Stimulated activated CD8-positive, alpha-beta memory T cell treated with anti-CD3 and anti-CD28 coated beads, Interleukin-12 subunit alpha, Interleukin-12 subunit beta, amount 100 ng/mL, for 4 hours (primary cell): ENCODE results near the gene CCNY.

Experiments
- DNase-seq: peaks from one replicate; pipeline ENCODE4 v3.0.0-alpha.2; 2020; ENCODE audit warnings: low read depth

The CCNY gene

DNA sequence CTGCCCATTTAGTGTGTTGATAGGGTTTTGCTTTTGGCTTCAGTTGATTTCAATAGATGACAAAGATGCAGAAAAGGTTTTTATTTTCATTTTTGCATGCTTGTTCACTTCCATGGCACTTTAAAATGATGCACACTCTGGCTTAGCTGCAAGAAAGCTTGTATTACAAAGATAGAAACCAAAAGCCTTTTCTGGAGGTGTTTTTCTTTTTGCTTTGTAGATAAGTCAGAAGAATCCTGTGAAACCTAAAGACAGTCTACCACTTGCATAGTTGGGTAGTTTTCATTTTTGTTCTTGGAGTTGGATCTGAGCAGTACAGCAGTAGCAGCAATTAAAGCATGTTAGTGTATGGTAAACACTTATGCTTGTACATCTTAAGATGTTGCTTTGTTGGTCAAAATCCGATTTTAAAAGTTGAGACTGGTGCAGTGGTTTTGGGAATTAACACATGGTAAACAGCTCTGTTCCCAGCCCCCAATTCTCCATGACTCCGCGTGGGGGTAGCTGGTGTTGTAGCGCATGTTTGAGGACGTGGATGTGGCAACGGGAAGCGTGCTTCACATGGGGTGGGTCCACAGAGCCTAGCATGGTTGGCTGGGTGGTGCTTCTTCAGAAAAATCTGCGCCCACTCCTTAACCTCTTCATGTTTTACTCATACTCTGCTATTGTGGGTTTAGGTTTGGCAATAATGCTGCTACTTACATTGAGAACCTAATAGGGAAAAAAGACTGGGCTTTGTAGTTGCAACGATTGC is 19.8 kb downstream of the CCNY start:
- no peak for DNase-seq

DNA sequence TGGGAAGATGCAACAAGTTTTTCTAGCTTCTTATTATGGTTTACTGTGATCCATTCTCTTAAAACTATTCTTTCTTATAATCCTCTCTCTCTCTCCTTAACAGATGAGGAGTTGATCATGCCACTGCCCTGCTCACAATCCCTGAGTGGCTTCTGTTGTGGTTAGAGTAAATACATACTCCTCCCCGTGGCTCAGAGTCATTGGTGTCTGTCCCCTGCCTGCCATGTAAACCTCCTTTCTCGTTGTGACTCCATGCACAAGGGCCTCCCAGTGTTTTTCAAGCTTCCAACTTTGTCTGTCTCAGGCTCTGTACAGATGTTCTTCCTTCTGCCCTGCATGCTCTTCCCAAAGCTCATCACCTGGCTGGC is 20.4 kb downstream of the CCNY start:
- no peak for DNase-seq

DNA sequence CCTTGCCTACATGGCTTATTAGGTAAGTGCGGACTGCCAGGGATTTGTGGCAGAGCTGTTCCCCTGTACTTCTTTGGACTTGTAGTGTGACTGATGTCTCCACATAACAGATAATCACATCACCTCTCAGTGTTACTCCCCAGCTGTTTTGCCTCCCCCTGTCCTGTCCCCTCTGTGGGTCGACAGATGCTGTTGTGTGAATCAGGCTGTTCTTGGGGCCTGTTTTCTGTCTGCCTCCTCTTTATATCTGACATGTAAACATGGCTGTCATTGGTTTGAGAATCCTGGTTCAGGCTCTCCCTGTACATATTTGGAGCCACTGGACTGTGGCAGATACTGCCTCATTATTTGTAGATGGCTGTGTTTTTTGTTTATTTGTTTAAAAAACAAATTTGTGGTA is 22.7 kb downstream of the CCNY start:
- DNase-seq, result no peak

DNA sequence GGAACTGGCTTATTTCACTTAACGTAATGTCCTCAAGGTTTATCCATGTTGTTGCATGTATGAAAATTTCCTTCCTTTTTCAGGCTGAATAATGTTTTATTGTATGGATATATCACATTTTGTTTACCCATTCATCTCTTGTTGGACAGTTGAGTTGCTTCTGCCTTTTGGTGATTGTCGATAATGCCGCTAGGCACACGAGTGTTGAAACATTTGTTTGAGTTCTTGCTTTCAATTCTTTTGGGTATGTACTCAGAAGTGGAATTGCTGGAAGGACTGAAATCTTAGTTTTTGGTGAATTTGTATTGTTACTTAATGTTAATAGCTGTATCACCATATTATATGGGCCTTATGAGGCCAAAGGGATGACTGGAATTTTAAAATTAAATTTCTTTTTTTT is 23.6 kb downstream of the CCNY start:
- no peak for DNase-seq

DNA sequence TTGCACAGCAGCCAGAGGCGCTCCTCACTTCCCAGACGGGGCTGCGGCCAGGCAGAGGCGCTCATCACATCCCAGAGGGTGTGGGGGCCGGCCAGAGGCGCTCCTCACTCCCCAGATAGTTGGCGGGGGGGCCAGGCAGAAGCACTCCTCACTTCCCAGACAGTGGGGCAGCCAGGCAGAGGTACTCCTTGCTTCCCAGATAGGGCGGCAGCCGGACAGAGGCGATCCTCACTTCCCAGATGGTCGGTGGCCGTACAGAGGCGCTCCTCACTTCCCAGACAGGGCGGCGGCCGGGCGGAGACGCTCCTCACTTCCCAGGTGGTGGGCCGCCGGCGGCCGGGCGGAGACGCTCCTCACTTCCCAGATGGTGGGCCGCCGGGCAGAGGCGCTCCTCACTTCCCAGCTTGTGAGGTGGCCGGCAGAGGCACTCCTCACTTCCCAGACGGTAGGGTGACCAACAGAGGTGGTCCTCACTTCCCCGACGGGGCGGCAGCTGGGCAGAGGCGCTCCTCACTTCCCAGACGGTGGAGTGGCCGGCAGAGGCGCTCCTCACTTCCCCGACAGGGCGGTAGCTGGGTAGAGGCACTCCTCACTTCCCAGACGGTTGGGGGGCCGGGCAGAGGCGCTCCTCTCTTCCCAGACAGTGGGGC is 26.5 kb downstream of the CCNY start:
- no peak for DNase-seq

DNA sequence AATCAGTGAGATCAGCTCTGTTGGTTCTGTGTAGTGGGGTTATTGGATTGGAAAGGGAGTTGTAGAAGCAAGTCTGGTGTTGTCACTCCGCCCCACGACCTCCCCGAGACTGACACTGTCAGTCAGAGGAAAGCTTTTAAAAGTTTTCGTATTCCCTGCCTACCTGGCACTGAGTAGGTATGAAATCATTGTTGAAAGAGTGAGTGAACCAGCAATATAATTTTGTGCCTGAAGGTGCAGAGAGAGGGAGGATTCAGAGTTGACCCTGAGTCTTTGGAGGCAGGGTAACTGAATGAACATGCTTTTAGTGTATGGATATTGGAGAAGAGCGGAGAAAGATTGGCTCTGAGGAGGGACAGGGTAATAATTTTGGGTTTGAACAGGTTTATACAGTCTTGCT is 27.3 kb downstream of the CCNY start:
- DNase-seq, result no peak

DNA sequence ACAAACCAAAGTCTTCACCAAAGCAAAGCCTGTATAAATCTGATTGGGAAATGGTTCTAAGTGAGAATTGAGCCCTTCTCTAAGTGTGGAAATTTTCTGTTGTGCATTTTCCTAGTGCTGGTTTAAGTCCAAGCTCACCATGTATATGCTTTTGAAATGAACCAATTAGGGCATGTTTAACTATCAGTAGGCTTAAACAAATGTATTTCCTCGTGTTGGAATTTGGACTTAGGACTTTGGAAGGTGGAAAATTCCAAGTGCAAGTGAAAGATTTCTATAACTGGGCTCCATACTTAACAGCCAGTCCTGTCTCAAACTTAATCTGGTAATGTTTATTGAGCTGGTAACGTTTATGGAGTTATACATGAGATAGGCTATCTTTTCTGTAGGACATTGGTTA is 28.5 kb downstream of the CCNY start:
- no peak for DNase-seq

DNA sequence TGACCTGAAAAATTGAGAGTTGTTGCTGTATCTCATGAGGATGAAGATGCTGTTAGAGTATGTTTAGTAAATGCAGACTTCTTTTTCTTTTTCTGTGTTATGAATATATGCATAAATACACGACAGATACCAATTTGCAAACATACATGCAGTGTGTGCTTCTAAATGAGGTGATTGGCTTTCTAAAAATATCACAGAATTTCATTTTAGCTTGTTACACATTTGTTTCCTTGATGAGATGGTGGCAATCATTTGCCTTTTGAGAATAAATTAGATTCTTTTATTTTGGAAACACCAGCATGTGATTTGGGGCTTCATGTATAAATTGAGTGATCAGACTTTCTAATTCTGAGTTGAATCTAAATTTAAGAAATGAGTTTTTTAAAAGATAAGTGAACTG is 29.7 kb downstream of the CCNY start:
- DNase-seq, result no peak

DNA sequence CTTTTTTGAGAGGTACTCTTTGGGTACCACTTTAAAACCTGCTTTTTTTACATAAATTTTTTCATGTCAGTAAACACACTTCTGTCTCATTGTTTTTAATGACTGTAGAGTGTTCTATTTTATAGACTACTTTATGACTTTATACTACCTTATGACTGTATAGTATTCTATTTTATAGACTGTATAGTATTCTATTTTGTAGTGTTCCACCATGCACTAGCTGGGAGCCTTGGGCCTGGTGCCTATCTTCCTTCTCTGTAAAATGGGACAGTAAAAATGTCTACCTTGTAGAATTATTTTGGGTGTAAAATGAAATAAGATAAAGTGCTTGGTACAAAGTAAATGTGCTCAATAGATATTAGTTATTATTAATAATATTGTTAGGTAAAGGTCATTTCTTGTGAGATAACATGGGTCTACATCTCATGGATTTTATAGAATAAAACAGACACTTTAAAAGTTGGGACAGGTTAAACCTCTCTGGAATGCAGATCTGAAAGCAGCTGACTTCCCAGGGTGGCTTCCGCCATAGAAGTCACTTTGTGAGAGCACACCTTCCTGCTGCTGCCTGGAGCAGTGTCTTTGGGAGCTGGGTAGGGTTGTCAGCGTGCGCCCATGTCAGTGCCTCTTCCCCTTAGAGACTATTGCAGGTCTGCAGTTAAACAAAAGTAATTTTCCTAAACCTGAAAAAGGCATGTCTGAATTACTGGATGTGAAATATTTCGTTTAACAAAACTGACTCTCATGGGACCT is 31.0 kb downstream of the CCNY start:
- DNase-seq, result no peak

DNA sequence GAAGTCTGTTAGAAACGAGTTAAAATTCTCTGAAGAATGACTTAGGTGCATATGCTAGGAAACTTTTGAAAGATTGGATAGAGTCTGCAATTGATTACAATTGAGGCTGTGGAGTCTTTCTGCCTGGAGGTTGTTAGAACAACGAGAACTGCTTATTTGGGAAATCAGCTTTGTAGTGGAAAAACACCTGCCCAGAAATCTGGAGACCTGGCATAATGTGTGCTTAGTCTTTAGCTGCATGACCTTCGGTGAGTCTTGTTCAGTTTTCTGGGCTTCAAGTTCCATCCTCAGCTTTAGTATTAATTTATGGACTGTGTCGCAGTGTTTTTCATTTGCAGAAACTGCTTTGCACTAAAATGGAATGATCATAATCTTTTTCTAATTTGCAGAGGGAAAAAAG is 31.7 kb downstream of the CCNY start:
- no peak for DNase-seq

DNA sequence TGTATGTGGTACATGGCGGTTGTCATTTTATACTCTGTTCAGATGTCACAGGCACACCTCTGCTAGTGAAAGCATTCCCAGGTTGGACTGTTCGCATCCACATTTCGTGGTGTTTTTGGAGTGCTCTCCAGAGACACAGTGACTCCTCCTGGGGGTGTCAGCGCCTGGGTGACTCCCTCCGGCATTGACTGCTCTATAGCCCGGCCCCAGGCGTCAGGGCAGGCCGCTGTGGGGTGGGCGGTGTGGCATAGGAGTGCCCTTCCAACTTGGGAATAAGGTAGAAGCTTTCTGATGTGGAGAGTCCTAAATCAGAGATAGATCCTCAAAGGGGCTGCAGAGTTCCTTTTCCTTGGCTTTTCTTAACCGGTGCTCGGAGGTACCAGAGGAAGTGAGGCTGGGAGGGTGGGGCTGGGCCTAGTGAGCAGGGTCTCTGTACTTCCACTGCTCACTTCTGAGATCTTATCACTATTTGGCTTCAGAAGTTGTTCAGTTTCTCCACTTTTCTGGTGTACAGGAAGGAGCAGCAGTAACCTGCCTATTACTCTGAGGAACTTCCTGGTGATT is 32.3 kb downstream of the CCNY start:
- no peak for DNase-seq

DNA sequence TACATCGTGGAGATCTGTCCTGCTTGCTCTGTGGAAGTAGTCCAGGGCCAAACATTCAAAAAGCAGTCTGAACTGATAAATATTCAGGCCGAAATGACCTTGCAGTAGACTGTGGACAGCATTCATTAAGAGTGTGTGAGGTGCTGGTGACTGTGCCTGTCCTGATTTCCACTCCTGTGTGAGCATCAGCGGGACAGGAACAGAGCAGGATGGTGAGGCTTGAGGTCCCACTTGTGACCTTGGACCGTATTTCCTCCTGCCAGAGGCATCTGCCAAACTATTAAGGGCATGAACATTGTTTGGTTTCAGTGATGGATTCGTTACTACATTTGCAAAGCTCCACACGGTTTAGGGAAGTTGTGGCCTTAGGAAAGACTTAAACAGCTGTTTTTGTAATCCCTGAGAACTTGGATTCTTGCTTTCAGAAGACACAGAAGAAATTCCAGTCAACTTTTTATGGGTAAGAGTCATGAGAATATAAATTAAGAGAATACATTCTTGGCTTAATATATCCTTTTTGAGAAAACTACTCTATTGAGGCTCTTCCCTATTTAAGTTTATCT is 32.8 kb downstream of the CCNY start:
- no peak for DNase-seq

DNA sequence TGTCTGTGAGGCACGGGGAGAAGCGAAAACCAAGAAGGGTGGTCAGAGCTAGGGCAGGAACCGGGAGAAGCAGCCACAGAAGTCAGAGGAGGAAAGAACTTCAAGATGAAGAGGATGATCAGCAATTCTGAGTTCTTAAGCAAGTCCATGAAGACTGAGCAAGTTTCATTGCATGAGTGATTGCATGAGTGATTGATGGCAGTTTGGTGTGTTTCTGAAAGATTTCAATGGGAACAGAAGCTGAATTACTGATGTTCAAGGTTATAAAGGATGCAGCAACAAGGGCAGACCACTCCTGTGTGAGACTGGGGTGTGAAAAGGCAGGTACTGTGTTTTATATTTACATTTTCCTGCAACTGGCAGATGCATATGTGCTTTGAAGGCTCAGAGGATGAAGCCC is 35.4 kb downstream of the CCNY start:
- DNase-seq, result no peak

DNA sequence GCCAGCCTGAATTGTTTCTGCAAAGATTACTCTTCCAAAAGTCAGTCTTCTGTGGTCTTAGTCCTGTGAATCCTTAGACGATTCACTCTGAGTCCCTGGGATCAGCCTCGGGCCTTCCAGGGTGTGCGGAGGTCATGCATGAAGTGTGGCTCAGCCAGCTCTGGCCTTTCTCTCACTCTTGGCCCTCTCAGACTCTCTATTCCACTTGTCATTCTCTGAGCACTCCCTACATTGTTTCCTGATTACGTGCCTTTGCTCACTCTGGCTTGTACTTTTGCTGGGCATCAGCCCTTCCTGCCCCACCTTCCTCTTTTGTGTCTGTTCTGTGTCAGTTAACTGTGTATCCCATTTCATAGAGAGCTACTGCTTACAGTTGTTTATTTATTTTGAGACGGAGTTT is 36.0 kb downstream of the CCNY start:
- DNase-seq, result no peak

DNA sequence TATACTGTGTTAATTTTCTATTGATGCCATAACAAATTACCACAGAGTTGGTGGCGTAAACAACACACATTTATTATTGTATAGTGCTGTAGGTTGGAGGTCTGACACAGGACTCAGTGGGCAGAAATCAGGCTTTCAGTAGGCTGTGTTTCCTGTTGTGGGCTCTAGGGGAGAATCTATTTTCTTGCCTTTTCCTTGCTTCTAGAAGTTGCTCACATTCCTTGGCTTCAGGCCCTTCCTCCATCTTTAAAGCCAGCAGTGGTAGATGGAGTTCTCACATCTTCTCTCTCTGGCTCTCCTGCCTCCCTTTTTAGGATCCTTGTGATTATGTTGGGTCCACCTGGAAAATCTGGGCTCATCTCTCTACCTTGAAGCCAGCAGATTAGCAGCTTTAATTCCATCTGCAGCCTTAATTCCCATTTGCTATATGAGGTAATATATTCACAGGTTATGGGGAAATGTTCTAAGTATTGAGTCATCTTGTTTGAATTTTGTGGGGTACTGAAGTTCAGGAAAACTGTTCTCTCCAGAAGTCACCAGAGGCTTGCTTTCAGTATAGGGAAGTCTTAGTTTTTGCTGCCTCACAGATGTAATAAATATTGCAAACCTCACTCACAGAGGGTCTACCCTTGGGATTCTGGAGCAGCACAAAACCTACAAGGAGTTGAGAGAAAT is 38.9 kb downstream of the CCNY start:
- DNase-seq, result no peak

DNA sequence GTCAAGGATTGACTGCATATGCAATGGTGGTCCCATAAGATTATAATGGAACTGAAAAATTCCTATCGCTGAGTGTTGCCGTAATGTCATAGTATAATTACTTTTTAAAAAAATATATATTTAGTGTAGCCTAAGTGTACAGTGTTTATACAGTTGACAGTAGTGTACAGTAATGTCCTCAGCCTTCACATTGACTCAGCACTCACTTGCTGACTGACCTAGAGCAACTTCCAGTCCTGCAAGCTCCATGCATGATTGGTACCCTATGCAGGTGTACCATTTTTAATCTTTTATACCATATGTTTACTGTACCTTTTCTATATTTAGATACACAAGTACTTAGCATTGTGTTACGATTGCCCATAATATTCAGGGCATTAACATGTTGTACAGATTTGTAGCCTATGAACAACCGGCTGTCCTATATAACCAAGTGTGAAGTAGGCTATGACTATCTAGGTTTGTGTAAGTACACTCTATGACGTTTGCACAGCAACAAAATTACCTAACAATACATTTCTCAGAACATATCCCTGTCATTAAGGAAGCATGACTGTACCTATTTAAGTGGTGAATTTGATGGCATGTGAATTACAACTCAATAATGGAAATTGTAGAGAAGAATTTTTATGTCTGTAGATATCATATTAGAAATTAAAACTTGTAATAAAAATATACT is 40.9 kb downstream of the CCNY start:
- DNase-seq, result no peak

DNA sequence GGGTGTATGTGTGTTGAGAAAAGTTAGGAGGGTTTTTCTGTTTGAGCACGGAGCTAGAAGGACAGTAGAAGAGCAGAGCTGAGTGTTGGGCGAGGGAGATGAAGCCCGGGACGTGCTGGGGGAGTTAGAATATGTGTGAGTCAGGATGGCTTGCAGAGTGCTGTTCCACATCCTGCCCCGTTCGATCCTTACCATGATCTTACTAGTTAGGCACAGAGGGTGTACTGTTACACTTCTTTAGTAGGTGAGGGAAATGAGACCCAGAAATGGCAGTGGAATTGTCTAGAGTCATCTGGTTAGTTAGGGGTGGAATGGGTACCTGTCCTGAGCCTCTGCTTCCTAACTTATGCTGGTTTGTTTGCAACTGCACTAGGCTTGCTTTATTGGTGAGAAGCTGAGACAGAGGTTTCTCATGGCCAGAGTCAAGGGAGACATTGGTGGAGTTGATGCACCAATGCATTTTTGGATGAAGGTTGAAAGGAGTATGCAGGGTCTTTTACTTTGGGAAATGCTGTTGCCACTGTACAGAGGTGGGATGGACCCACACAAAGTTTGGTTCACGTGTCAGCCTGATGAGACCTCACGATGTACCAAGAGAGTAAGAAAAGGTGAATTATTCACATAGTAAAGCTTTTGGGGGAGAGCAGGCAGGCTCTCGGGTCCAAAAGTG is 42.4 kb downstream of the CCNY start:
- no peak for DNase-seq

DNA sequence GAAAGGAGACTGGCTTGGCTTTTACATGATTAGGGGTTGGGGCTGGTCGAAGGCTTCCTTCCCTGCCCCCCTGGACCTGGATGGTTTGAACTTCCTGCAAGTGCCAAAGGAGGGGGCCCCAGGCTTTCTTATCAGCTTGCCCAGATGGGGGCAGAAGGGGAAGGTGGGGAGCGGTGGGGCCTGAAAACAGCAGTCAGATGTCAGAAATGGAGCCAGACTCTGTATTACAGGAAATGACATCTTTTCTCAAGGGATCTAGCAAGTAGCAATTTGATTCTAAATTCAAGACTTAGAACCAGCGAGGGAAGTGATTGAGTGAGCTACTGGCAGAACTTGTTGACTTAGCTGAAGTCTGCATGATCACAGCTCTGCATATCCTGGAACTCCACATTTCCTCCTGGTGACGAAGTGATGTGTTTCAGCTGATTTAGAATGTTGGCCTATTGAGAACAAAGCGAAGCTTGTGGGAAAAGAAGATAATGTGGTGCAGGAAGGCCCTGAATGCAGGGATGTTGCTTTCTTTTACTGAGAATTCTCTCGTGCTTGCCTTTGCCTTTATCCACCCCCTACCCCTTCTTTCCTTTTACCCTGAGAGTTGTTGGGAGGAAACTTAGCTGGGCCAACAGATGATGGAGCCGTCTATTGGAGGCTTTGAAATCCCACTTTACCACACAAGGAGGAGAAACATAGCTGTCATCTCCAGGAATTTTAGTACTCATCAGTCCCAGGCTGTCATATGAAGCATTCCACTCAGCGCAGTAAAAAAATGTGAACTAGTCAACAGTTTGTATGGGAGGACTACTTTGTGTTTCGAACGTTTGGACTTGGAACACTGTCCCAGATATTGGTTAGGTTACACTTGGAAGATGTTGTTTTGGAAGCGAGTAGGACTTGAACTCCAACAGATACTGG is 43.2 kb downstream of the CCNY start:
- DNase-seq, result no peak

DNA sequence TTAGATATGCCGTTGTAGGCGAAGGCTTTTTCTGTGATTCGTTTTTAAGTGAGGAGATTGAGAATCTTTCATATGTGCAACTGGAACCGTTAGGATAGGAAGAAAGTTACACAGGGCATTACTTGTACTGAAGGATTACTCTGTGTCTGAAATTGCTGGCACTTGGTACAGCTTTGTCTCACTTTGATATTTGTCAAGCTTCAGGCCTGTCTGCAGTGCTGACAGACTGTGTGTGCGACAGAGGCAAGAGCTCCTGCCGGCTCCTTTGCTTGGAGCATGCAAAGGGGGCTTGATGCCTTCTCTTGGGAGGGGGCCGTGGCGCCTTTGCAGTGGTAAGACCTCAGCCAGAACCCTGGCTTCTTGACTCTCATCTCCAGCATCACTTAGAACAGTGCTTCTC is 45.8 kb downstream of the CCNY start:
- DNase-seq, result no peak
